CD4-positive, alpha-beta T cell treated with Interleukin-4 for 1 hour (primary cell): ENCODE measurements around the gene ARHGAP27.
"Not testable (repeated sequence)": the region's sequence is repeated elsewhere in the genome, so short reads cannot be mapped to it uniquely, and the experiment has no call there.

Experiments
- DNase-seq, 2 donors: peaks; one replicate each; pipeline ENCODE4 v3.0.0-alpha.2; 2020 to 2022

ARHGAP27 gene

DNA sequence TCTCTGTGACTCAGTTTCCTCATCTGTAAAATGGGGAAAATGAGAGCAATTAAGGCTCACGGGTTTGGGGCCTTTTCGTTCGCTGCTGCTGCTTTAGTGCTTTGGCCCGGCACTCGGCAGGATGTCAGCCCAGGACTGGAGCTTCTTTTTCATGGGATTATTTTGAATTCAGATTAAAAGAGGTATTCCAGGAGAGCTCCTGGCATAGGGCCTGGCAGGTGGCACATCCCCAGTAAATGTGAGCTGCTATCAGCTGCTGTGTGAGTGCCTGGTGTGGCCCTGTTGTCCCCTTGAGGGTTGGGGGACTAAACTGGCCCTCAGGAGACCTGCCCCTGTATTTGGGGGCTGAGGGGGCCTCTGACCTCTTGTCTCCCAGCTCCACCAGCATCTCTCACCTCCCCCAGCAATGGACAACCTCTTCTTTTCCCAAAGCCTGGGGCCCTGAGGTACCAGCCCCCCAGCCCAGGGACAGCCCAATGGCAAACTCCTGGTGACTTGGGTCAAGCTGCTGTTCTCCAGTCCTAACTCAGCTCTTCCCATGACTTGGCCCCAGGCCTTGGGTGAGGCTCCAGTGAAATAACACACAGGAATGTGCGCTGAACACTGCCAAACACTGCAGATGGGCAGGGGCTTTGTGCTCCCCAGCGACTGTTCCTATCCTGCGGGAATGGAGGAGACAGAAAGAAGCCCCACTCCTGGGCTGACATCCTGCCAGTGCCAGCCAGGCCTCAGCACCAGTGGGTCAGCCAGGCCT is 14.4 kb upstream of the ARHGAP27 start:
- DNase-seq = peak in 1 of 2 donors; percentile 4

DNA sequence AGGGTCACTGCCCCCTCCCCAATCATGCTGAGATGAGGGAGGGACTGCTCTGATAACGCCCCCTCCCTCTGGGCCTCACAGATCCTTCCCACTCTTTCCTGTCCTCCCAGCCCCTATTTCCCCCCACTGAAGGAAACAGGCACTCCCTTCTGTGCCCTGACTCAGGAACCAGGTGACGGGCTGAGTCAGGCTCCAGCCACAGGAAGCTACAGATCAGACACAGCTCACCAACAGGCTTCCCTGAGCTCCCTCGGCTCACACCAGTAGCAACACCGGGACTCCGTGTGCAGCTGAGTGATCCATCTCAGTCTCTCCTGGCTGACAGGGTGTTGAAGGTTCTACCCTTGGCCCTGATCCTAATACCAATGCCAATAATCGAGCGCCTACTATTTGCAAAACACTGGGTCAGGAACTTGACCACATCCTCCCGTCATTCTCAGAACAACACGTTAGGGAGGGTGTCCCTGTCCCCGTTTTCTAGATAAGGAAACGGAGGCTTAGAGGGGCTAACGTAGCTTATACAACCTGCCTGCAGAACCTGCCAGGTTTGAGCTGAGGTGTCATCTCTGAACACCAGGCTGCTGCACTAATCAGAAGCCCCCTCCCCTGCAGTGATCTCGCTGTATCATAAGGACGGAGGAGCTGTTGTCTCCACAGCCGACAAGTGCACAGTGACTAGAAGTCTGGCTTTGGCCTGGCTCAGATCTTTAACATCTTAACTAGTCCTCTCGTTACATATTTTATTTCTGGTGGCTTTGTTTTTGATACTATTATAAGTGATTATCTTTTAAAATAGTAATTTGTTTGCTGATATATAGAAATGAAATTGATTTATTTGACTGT is 13.5 kb upstream of the ARHGAP27 start:
- DNase-seq = peak; percentile 4 to 25

DNA sequence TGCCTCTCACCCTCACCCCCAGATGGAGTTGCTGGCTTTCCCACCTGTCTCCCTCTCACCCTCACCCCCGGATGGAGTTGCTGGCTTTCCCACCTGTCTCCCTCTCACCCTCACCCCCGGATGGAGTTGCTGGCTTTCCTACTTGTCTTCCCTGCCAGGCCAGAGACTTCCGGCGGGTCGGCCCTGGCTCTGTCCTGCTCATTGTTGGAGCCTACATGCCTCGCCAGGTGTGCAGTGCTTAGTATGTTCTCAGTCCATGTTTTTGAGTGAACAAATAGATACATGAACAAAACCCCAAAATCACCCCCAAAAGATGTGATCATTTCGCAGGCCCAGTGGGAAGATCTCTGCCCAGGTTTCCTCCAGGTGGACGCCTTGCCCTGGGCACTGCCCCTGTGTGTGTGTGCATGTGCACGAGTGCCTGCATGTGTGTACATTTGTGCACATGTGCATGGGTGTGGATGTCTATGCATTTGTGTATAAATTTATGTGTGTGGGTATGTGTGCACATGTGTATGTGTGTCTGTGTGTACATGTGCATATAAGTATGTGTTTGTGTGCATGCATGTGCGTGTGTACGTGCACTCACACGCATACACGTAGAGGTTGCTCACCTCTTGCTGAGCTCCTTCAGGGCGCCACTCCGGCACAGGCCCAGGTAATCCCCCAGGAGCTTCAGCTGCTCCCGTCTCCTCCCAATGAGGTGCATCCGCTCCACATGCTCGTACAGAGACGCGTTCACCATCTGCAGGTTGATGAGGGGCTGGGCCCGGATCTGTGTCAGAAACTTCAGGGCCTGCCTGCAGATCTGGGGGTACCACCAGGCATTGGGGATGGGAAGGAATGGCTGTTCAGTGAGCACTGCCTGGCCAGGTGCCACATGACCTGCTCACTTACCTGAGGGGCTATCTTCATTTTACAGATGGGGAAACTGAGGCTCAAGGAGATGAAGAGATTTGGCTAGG is 12.5 kb upstream of the ARHGAP27 start:
- DNase-seq = not testable (repeated sequence)

DNA sequence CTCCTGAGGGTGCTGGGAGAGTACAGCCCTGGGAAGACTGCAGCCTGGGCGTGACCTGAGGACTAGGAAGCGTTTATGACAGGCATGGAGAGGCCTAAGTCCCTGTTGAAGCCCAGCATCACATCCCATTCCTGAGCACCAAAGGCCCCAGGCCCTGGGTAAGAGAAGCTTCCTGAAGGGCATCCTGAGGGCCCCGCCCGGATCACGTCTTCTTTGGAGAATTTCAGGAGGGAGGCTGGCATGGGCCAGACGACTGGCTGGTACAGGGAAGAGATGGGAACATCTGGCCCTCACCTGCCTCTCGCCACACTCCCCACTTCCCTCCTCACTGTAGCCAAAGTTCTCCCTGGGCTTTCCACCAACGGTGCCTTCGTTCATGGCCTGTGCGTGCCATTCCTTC is 11.6 kb upstream of the ARHGAP27 start:
- DNase-seq = not testable (repeated sequence)

DNA sequence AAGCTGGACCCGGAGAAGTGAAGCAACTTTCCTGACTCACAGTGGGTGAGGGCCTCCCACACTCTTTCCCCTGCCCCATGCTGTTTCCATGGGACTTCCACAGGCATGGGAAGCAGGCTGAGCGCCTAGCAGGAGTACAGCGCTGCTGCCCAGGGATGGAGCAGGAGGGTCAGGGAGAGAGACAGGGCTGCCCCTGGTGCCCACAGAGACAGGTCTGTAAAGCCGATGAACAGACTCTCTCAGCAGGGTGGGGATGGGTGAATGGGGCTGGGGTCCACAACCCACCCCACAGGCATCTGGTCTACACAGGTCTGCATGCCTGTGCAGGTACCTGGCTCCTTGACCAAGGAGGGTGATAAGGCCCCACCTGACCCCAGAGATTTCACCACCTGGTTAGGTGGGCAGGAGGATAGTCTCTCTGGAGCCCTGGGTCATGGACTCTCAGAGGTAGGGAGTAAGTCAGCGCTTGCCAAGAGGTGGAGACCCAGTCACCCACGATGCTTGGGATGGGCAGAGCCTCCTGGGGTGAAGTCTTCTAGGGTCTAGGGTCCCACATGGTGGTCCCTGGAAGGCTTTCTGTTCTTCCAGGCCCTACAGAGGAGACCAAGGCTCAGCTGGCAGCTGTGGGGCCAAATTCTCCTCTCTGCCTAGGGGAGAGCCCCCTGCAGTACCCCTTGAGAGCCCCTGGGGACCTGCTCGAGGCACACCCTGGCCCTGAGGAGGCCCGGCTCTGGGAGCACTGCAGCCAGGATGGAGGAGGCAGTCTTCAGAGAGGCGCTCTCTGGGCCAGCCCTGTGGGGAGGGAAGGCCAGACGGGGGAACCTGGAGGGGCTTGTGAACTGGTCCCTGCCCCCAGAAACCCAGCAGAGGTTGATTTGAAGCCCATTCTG is 10.9 kb upstream of the ARHGAP27 start:
- DNase-seq = peak in 1 of 2 donors; percentile 7

DNA sequence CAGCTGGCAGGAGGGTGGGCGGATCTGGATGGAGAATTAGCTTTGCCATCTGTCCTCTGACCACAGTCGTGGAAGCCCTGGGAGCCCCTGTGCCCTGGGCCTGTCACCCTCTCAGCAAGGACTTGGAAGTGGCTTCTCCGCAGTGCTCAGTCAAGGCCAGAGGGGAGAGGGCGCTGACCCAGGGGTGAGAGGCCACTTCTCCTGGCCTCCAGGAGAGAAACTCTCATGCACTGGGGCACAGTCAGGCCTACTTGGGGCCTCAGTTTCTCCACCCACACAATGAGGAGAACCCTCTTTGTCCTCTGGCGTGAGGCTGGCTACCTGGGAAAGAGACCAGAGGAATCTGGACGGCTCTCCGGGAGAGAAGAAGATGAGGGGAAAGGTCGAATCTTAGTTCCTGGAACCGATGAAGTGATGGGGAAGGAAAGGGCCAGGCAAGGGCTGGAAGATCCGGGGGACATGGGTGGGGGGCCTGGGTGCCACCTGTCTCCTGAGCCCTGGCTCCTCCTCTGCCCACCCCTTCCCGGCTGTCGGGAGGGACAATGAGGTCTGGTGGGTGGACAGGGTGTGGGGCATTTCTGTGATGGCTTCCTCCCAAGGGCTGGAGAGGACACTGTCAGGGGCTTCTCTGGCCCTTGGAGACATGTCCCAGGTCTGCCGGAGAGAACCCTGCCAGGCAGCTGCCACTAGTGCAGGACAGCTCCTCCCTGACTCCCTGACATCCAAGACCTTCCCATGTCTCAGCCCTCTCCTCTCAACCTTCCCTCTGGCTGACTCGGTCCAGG is 9.0 kb upstream of the ARHGAP27 start:
- DNase-seq = no peak

DNA sequence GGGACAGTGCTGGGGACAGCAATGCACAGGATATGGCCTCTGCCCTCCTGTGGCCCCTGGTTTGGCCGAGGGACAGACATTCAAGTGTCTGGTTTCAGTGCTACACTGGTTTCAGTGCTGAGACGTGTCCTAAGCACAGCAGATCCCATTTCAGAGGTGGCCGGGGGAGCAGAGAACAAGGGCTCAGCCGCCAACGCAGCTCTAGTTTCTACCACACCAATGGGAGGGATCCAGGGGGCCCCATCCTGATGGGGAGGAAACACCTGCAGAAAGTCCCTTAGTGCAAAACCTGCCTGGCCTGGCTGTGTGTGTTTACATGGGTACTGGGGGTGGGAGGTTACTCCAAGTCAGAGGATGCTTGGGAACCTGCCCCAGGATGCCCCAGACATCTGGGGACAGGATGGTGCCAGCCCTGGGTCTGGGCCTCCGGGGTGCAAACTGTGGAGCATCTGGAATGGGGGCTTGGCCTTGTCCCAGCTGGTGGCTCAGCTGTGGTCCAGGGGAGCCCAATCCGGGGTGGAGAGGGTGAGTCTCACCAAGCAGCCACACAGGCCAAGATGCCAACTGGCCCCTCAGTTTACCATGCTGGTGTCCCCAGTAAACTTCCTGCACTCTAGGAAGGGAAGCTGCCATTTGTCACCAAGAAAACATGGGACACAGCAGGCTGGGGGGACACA is 8.3 kb upstream of the ARHGAP27 start:
- not testable (repeated sequence) for DNase-seq

DNA sequence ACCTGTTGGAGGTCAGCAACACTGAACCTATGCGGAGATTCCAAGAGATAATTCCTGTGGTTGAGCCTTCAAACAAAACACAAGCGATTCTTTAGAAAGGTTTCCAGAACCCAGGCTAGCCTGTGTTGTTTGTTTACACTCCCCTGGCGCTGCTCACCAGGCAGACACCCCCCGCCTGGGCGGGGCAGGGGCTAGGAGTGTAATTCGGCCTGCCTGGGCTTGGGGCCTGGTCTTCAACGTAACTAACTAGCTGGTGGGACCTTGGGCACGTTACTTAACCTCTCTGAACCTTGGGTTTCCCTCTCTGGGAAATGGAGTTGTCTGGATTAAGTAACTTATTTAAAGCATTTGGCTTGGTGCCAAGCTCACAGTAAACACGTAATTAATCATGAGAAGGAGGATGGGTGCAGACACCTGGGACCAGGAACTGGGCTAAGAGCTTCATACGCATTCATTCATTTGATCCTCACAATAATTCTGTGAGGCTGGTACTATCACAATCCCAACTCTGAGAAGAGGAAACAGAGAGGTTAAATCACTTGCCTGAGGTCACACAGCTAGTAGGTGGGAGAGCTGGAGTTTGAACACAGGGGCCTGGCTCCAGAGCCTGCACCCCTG is 7.6 kb upstream of the ARHGAP27 start:
- DNase-seq = no peak

DNA sequence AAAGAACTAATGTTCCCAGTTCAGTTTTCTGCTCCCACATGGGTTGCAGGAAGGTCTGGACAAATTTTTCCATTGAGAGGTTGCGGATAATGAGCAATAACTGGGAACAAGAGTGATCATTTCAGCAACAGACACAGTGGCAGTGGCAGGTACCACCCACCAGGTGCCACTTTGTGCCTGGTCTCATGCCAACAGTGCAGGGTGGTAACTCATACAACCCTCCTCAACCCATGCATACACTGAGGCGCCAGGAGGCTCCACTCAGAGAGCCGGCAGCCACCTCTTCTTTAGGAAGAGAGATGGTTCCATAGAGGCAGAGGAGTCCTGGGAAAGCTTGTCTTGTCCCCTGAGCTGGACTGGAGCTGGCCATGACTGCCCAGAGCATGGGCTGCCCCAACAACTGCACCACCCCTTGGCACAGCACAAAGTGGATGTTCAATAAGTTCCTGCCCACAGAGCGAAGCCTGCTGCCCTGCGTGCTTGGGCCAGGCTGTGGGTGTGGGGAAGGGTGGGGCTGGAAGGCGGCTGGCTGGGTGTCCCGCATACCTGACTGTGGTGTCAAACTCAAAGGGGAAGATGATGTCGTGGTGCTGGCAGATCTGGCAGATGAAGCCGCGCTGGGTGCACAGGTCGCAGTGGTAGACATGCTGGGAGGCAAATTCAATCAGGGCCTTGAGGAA is 6.4 kb upstream of the ARHGAP27 start:
- DNase-seq = peak in 1 of 2 donors; percentile 10

DNA sequence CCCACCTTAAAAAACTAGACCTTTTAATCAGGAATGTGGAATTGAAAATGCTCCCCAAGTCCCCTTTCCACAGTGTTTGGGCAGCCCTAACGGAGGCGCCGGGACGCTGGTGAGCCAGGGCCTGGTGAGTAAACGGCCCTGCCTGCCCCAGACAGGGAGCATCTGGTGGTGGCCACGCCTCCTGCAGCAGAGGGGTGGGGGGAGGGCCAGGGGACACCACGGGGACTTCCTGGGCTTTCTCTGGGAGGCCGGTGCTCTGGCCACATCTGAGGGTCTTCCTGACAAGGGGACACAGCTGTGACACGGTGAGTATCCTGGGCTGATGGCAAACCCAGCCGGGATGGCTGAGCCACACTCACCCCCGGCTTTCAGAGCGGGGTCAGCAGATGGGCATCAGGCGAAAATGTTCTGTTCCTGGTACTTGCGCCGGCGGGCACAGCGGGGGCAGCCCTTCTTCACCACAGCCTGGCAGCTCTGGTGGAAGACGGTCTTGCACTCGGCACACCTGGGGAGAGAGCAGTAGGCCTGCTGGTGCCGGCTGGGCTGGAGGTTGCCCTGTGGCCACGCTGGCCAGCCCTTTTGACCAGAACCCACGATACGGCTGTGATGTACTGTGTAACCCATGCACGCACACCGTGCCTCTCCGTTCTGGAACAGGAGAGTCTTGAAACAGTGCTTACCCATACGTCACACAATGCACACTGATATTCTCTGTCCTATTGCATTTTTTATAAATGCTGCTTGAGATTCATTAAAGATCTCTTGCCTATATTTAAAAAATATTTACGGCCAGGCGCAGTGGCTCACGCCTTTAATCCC is 5.0 kb upstream of the ARHGAP27 start:
- no peak for DNase-seq

DNA sequence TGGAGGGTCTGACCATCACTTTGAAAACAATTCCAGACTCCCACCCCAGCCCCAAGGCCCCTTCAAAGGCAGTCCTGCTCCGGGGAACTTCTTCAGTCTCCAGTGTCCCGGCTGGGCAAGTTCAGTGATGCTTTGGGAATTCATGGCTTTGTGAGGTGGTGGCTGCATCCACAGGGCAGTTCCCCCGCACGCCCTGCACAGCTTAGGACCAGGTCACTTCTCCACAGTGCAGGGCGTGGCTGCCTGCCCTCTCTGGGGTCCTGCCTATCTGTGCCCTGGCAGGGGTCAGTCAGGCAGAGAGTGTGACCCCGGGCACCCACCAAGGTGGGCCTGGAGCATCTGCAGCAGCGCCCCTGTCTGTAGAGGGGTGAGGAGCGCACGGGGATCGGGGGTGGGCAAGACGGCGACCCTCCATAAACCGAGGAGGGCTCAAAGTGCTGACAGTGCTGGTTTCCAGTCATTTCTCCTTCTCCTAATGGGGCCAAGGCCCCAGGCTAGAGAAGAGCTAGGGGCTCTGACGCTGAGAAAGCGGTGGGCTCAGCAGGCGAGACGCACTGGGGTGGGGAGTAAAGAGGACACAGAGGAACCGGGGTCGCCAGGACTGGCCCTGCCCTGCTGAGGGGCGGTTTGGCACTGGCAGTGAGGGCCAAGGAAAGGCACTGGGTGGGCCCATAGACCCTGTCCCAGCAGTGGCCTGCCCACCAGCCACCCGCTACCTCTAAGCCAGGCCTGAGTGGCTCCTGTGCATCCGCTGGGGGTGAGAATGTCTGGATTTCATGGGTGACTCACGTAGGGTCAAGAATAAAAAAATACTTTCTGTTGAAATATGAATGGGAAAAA is 4.2 kb upstream of the ARHGAP27 start:
- no peak for DNase-seq

DNA sequence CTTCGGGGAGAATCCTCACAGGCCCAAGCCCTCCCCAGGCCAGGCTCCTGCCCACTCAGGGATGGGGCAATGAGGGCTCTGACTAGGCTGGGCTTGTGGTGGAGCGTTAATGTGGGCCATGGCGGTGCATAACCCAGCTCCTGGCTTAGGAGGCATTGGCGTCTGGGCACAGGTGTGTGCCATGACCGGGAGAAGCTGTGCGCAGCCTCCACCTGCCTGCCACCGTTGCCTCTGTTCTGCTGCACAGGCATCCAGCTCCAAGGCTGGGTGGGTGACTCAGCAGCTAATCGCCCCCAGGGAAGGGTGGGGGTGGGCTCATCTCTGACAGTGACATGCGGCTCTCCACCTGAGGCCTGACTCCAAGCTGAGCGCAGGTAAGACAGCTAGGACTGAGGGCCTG is 3.5 kb upstream of the ARHGAP27 start:
- DNase-seq = no peak

DNA sequence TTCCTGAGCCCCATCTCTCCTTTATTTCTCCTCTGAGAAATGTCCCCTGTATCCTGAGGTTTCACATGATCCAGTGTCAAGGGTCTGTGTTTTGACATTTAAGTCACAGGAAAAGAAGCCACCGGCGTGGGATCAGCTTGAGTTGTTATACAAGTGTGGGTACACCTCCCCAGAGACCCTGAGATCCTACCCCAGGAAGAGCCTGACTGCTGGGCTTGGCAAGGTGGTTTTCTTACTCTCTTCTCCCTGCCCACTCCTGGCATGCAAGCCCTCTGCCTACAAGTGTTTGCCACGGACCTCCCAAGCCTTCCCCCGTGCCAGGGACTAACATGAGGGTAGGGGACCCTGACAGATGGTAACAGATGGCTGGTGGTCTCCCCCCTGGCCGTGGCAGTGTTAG is 2.8 kb upstream of the ARHGAP27 start:
- no peak for DNase-seq

DNA sequence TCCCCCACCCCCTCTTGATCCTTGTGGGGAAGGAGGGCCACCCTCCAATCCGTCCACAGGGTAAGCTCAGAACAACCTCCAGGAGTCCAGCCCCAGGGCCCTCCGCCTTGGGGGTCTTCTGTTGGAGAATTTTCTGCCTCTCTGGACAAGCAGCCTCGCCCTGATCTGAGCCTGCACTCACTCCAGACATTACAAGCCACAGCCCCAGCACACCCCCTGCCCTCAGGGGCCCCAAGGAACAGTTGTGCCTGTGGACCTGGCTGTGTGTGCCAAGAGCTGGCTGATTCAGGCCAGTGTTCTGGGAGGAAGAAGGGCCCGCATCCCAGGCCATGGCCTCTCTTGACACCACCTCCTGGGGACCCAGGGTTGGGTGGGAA is 477 bp upstream of the ARHGAP27 start:
- DNase-seq = no peak

DNA sequence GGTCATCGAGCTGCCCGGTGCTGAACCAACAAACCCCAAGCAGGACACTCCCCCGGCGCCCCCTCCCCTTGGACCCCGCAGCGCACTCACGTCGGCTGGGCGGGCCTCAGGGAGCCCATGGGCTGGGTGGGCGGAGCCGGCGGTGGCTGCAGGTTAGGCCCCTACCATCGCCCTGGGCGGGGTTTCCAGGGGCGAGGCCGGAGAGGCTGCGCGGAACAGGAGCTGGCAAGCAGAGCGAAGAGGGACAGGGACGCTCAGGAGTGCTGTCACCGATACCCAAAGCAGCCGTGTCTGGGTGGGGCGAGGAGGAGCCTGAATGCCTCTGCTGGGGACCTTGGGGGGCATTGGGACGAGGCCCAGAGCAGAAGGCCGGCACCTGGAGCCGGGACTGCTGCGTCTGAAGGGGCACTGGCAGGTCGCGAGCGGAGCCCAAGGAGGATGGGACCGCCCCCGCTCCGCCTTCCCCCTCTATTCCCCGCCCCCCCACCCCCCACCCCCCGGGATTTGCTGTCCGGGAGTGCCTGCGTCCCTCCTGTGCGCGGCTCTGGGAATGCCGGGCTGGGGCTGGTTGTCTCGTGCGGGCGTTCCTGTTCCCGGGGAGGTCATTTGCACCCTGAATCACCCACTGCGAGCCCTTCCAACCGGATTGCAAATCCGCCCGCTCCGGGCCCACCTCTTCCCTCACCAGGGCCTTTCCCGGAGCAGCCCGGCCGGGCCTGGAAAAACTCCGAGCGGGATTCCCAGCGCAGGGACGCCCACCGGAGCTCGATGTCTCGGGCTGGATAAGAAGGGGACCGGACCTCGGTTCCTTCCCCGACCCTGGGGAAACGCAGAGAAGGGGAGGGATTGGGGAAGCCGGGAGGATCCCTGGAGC is 902 bp downstream of the ARHGAP27 start:
- peak; percentile 70 to 76 for DNase-seq

DNA sequence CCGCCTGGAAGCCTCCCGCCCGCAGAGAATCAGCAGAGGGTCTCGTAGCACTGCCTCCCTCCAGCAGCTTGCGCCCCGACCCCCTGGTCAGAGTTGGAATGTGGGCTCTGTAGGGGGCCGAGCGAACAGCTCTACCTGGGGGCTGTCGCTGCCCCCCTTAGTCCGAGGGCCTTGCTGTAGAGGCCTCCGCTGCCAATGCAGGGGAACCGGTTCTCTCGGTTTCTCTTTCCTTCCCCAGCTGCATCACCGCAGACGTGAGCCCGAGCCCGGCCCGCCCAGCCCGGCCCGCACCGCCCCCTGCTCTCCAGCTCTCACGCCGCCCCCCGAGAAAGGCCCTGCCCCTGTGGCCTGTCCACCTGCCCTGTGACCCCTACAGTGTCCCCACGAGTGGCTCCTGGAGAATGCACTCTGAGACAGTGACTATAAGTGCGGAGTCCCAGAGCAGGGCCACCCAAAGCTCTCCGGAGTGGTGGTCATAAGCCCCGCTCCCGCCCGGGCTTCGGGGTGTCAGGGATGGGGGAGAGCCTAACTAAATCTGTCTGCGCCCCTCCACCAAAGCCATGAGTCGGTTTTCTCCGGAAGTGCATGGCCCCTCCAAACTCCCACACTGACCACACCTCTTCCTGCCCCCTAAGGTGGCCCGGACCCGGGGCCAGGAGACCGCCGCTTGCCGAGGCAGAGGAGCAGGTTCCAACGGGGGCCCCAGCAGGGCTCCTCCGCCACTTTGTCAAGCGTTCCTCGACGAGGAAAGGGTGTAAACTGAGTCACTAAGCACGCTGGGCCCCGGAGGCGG is 1.7 kb downstream of the ARHGAP27 start:
- peak in 1 of 2 donors; percentile 37 for DNase-seq
